ENCODE results near the gene DHRS7B.

DHRS7B gene

DNA sequence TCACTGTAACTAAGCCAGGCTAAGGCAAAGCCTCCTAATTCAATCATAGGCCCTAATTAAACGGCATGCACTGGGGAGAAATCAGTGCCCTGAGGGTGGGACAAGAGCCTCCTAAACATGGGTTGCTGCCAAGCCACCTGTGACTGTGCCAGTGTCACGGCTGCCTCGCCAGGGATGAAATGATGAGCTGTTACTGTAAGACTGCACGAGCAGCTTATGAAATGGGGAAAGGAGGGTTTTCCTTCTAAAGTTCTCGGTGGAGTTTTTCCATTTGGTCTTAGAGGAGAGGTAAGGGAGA, 74.5 kb downstream of the DHRS7B start:
- peak overlapping the region; percentile 73 for H3K27ac ChIP-seq
- TF ChIP-seq, protein P1, sequence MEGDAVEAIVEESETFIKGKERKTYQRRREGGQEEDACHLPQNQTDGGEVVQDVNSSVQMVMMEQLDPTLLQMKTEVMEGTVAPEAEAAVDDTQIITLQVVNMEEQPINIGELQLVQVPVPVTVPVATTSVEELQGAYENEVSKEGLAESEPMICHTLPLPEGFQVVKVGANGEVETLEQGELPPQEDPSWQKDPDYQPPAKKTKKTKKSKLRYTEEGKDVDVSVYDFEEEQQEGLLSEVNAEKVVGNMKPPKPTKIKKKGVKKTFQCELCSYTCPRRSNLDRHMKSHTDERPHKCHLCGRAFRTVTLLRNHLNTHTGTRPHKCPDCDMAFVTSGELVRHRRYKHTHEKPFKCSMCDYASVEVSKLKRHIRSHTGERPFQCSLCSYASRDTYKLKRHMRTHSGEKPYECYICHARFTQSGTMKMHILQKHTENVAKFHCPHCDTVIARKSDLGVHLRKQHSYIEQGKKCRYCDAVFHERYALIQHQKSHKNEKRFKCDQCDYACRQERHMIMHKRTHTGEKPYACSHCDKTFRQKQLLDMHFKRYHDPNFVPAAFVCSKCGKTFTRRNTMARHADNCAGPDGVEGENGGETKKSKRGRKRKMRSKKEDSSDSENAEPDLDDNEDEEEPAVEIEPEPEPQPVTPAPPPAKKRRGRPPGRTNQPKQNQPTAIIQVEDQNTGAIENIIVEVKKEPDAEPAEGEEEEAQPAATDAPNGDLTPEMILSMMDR (IDR thresholded peaks at IDR 0.05) = no peak
- no peak for TF ChIP-seq ZFX (IDR thresholded peaks at IDR 0.05; ENCODE audit: borderline replicate concordance)

DNA sequence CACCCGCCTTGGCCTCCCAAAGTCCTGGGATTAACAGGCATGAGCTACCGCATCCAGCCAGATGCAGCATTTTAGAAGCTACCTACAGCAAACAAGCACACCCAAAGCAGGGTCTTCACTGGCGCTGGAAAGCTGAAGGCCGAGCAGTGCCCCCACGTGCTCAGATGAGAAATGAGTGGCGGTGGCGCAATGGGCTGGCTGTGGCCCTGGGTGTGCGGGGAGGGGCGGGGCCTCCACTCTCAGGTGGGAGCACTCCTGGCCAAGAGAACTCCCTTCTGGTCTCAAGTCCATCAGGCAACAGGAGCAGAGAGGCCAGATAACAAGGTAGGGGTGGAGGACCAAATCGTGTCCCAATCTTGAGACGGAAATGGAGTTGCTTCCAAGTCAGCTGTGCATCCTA, 75.1 kb downstream of the DHRS7B start:
- peak overlapping the region; percentile 73 for H3K27ac ChIP-seq
- TF ChIP-seq, protein P1 (IDR thresholded peaks at IDR 0.05) = no peak
- no peak for TF ChIP-seq ZFX (IDR thresholded peaks at IDR 0.05; ENCODE audit: borderline replicate concordance)

DNA sequence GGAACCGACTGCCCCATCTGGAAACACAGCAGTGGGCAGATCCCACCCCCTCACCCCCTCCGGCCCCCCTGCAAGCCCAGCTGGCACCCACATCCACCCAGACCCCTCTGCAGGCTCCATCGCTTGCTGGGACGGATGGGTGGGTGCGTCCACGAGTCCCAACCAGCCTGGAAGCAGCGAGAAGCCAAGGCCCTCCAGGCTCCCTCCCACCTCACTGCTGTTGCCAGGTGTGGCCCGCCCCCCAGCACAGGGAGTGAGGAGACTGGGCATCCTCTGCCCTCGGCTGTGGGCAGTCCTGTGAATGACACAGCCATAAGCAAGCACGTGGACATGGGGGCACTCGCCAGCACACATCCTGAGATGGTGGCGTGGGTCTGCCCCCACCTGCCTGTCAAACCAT, 75.7 kb downstream of the DHRS7B start:
- no peak overlapping the region for H3K27ac ChIP-seq
- TF ChIP-seq, protein P1 (IDR thresholded peaks at IDR 0.05) = no peak
- no peak for TF ChIP-seq ZFX (IDR thresholded peaks at IDR 0.05; ENCODE audit: borderline replicate concordance)

DNA sequence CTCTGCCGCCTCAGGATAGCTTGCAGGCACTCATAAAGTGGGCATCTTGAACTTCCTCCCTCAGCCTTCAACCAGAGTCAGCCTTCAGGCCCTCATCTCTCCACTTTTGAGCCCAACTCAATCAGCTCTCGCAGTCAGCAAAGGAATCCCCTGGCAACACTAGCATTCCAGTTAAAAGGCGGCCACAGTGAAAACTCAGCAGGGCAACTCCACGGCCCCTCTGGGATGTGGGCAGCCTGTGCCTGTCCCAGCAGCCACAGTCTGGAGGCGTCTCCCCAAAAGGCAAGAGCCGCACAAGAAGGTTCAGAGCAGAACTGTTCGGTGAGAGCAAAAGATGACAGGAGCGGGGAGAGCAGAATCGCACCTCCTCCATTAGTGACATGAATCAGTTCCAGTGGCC, 78.2 kb downstream of the DHRS7B start:
- TF ChIP-seq ZFX (IDR thresholded peaks at IDR 0.05; ENCODE audit: borderline replicate concordance) = no peak
- TF ChIP-seq, protein P1 (IDR thresholded peaks at IDR 0.05) = no peak
- no peak overlapping the region for H3K27ac ChIP-seq

DNA sequence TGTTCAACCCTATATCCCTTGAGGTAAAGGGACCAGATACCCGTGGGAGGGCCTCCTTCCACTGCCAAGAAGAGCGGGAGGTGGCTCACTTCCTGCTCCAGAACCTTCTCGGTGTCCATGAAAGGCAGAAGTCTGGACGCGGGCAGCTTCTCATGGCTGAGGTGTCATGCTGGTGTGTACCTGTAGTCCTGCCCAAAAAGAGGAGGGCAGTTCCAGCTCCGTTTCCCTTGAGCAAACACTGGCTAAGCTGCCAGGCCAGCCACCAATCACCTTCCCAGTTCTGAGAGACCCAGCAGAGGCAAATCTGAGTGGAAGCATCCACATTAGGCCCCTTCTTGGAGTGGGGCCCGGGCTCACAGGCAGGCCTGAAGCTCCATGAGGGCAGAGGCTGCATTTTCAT, 81.6 kb downstream of the DHRS7B start:
- TF ChIP-seq, protein P1 (IDR thresholded peaks at IDR 0.05) = no peak
- TF ChIP-seq ZFX (IDR thresholded peaks at IDR 0.05; ENCODE audit: borderline replicate concordance) = no peak
- H3K27ac ChIP-seq = 0 out of 2 replicates have a peak overlapping the region, but pooled peaks have one; percentile 7

DNA sequence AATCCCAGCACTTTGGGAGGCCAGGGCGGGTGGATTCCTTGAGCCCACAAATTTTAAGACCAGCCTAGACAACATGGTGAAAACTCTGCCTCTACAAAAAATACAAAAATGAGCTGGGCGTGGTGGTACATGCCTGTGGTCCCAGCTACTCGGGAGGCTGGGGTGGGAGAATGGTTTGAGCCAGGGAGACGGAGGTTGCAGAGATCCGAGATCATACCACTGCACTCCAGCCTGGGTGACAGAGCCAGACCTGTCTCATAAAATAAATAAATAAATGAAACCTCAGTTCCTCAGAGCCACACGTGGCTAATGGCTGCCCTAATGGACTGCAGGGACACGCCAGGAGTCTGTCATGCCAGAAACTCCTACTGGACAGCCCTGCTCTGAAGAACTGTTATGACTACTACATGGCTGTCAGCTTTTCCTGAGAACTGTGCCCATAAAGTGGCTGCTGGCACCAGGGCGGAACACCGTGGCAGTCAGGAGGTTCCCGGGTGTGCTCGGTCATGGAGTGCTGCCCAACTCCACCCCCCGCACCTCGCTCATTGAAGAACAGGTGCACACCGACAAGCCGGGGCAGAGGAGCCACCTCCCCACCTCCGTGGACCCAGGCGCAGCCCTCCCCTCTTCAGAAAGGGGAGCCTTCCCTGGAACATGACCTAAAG, 82.9 kb downstream of the DHRS7B start:
- no peak overlapping the region for H3K27ac ChIP-seq
- no peak for TF ChIP-seq ZFX (IDR thresholded peaks at IDR 0.05; ENCODE audit: borderline replicate concordance)
- TF ChIP-seq, protein P1 (IDR thresholded peaks at IDR 0.05) = no peak

DNA sequence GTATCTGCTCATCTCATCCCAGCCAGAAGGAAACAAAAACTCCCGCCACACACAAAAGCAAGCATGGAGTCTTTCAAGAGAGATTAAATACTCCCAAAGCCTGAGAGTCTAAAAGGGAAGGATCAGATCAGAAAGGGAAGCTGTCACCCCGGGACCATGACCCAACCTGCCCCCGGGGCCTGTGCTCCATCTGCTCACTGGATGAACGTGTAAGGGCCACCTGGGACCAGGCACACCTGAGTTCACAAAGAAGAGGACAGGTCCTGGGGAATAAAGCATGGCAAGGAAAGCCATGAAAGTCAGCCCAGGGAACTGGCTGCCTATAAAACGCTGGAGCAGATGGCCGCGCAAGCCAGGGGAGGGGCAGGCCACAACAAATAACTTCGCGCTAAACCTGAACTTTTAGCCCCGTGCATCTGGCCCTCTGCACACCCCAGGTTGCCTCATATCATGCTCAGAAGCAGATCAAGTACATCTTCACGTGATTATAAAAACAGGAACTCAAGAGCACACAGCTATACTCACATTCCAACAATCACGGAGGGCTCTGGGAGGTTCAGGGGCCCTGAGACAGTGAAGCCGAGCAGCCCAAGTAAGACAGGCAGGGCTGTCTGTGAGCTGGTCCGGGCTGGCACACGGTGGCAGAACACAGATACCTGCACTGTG, 83.8 kb downstream of the DHRS7B start:
- TF ChIP-seq, protein P1 (IDR thresholded peaks at IDR 0.05) = no peak
- TF ChIP-seq ZFX (IDR thresholded peaks at IDR 0.05; ENCODE audit: borderline replicate concordance) = no peak
- no peak overlapping the region for H3K27ac ChIP-seq

Measured in 22Rv1 (cell line).